Thyroid gland (tissue), 4 donors: ENCODE results near the gene KCNQ1.

Source experiments
- CTCF ChIP-seq, 6 experiments: fragments of 200-600 bp in 3 of 6; fragments of 450-650 bp in 3 of 6; sonication (generic) in 3 of 6; IDR thresholded peaks; one replicate each; pipeline ENCODE4 v1.5.1; 2016 to 2019; ENCODE audit warnings: antibody characterized with exemption in 6 of 6, mild to moderate bottlenecking in 2 of 6, inconsistent platforms in 1 of 6, moderate library complexity in 1 of 6
- POLR2A ChIP-seq, 2 donors: fragments of 450-650 bp; IDR thresholded peaks; one replicate each; pipeline ENCODE4 v1.6.1; 2017; ENCODE audit warnings: antibody characterized with exemption in 2 of 2, mild to moderate bottlenecking in 2 of 2, moderate library complexity in 1 of 2

- TF ChIP-seq CTCF (IDR thresholded peaks at IDR 0.05) (no peak), POLR2A (IDR thresholded peaks at IDR 0.05) (no peak)
Measured at GRCh38 chr11:2691355-2691761, 246.6 kb downstream of the KCNQ1 start.
